ENCODE data around the gene NEDD4.

The NEDD4 gene

GRCh38 chr15:55784286-55784685 lies 209.1 kb downstream of the NEDD4 start:
- TF ChIP-seq CTCF (IDR thresholded peaks at IDR 0.05; ENCODE audit: low read depth, low read length), result no peak
- TF ChIP-seq POLR2A (IDR thresholded peaks at IDR 0.05; ENCODE audit: extremely low read depth, insufficient read length), result no peak
- TF ChIP-seq MYC (IDR thresholded peaks at IDR 0.05; ENCODE audit: low read depth, low read length), result no peak
- TF ChIP-seq MAX (IDR thresholded peaks at IDR 0.05; ENCODE audit: low read depth, low read length), result no peak
- no peak for DNase-seq (ENCODE audit: low read depth)
- no peak overlapping the region for H3K4me3 ChIP-seq (ENCODE audit: low read depth, low read length)

- DNase-seq (ENCODE audit: low read depth), result no peak
- no peak for TF ChIP-seq MYC (IDR thresholded peaks at IDR 0.05; ENCODE audit: low read depth, low read length)
- TF ChIP-seq CTCF (IDR thresholded peaks at IDR 0.05; ENCODE audit: low read depth, low read length), result no peak
- no peak for TF ChIP-seq MAX (IDR thresholded peaks at IDR 0.05; ENCODE audit: low read depth, low read length)
- no peak for TF ChIP-seq POLR2A (IDR thresholded peaks at IDR 0.05; ENCODE audit: extremely low read depth, insufficient read length)
- no peak overlapping the region for H3K4me3 ChIP-seq (ENCODE audit: low read depth, low read length)
Observed at GRCh38 chr15:55782901-55783300, 210.5 kb downstream of the NEDD4 start.

GRCh38 chr15:55780292-55780691 lies 213.1 kb downstream of the NEDD4 start:
- no peak for DNase-seq (ENCODE audit: low read depth)
- no peak overlapping the region for H3K4me3 ChIP-seq (ENCODE audit: low read depth, low read length)
- TF ChIP-seq POLR2A (IDR thresholded peaks at IDR 0.05; ENCODE audit: extremely low read depth, insufficient read length), result no peak
- TF ChIP-seq MYC (IDR thresholded peaks at IDR 0.05; ENCODE audit: low read depth, low read length), result no peak

GRCh38 chr15:55778932-55779331 lies 214.5 kb downstream of the NEDD4 start:
- no peak overlapping the region for H3K4me3 ChIP-seq (ENCODE audit: low read depth, low read length)
- no peak for DNase-seq (ENCODE audit: low read depth)
- no peak for TF ChIP-seq POLR2A (IDR thresholded peaks at IDR 0.05; ENCODE audit: extremely low read depth, insufficient read length)
- no peak for TF ChIP-seq CTCF (IDR thresholded peaks at IDR 0.05; ENCODE audit: low read depth, low read length)
- TF ChIP-seq MYC (IDR thresholded peaks at IDR 0.05; ENCODE audit: low read depth, low read length), result no peak
- TF ChIP-seq MAX (IDR thresholded peaks at IDR 0.05; ENCODE audit: low read depth, low read length), result no peak

All from NB4 (cell line).